Vagina (tissue), 2 donors: Measurements from ENCODE around the gene TNIP3. TPM values are rescaled to one million over a fixed set of nuclear protein-coding genes. Genes with fewer than 3 reads are reported as not detected.

Experiments
- DNase-seq, 2 donors: peaks; one replicate each; pipeline ENCODE4 v3.0.0-alpha.2; 2017; ENCODE audit errors: extremely low spot score in 2 of 2
- H3K27ac ChIP-seq: fragments of 200-600 bp; sonication (generic); one replicate; pipeline ENCODE4 v1.5.1; 2019
- H3K27me3 ChIP-seq: fragments of 200-600 bp; sonication (generic); one replicate; pipeline ENCODE4 v1.5.1; 2019
- H3K36me3 ChIP-seq, 2 donors: fragments of 200-600 bp; sonication (generic); one replicate each; pipeline ENCODE4 v1.5.1; 2017 to 2019
- H3K4me1 ChIP-seq: fragments of 200-600 bp; sonication (generic); one replicate; pipeline ENCODE4 v1.5.1; 2019
- H3K4me3 ChIP-seq, 2 donors: fragments of 200-600 bp; sonication (generic); 1 replicate in 1 of 2; 2 replicates in 1 of 2; pipeline ENCODE4 v1.5.1; 2016 to 2019
- H3K9me3 ChIP-seq: fragments of 200-600 bp; sonication (generic); one replicate; pipeline ENCODE4 v1.5.1; 2019
- POLR2A ChIP-seq, 2 donors: fragments of 450-650 bp; IDR thresholded peaks; one replicate each; pipeline ENCODE4 v1.6.1; 2017; ENCODE audit warnings: antibody characterized with exemption in 2 of 2, mild to moderate bottlenecking in 2 of 2, moderate library complexity in 2 of 2
- POLR2AphosphoS5 ChIP-seq, 2 donors: sonication (generic); formaldehyde crosslinking; IDR thresholded peaks; one replicate each; pipeline ENCODE4 v1.9.0; 2017; ENCODE audit warnings: antibody characterized with exemption in 2 of 2, mild to moderate bottlenecking in 2 of 2, low read depth in 1 of 2; ENCODE audit not compliant: insufficient read depth in 1 of 2
- intact Hi-C: fragments of 100-400 bp; cut with DNase I; formaldehyde crosslinking; loops from one replicate; pipeline ENCODE4 v1.15.1; 2023
- total RNA-seq: library from RNA; depleted of rRNA; stranded (reverse); fragments of >200 nt; gene quantifications from one replicate; pipeline ENCODE4 v1.2.3, GENCODE V29; 2016
- TF ChIP-seq, protein P1 (sequence below), 3 experiments: fragments of 450-650 bp in 2 of 3; fragments of 200-600 bp in 1 of 3; sonication (generic) in 1 of 3; IDR thresholded peaks; one replicate each; pipeline ENCODE4 v1.5.1; 2017 to 2019; ENCODE audit warnings: antibody characterized with exemption in 3 of 3, mild to moderate bottlenecking in 2 of 3, moderate library complexity in 2 of 3

TNIP3 gene
- total RNA-seq, 1 donor from 2014 or later = not detected

- Histone ChIP-seq H3K4me3 (no peak overlapping the region), H3K36me3 (no peaks in the 10 kb centered on the region), H3K4me1 (no peaks in the 10 kb centered on the region), H3K27ac (no peak overlapping the region), H3K9me3 (no peaks in the 10 kb centered on the region), H3K27me3 (no peaks in the 10 kb centered on the region)
- intact Hi-C loops = no loop called here
- TF ChIP-seq POLR2A (IDR thresholded peaks at IDR 0.05) (no peak), POLR2AphosphoS5 (IDR thresholded peaks at IDR 0.05; ENCODE audit: insufficient read depth in 1 of 2, low read depth in 1 of 2) (no peak)
- TF ChIP-seq, protein P1, sequence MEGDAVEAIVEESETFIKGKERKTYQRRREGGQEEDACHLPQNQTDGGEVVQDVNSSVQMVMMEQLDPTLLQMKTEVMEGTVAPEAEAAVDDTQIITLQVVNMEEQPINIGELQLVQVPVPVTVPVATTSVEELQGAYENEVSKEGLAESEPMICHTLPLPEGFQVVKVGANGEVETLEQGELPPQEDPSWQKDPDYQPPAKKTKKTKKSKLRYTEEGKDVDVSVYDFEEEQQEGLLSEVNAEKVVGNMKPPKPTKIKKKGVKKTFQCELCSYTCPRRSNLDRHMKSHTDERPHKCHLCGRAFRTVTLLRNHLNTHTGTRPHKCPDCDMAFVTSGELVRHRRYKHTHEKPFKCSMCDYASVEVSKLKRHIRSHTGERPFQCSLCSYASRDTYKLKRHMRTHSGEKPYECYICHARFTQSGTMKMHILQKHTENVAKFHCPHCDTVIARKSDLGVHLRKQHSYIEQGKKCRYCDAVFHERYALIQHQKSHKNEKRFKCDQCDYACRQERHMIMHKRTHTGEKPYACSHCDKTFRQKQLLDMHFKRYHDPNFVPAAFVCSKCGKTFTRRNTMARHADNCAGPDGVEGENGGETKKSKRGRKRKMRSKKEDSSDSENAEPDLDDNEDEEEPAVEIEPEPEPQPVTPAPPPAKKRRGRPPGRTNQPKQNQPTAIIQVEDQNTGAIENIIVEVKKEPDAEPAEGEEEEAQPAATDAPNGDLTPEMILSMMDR (IDR thresholded peaks at IDR 0.05) = no peak
- no peak for DNase-seq
Measured at GRCh38 chr4:121114756-121115155, 49.4 kb downstream of the TNIP3 start.

DNA sequence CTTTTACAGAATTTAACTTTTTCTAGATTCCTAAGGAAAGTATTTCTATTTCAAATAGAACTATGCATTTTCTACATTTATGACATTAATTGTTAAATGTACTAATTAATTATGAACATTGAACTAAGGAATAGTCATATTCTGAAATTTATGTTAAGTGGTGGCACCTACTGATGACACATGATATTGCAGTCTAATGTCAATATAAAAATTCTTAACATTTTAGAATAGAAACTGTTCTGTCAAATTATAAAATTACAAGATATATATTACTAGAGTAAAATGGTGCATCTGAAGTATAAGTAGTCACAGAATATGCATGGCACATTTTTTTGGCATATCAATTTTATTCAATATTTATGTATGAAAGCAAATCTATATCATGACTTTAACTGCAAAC, 51.6 kb downstream of the TNIP3 start:
- no peak for DNase-seq
- no peak overlapping the region for H3K27ac ChIP-seq
- H3K4me3 ChIP-seq = no peak overlapping the region
- H3K9me3 ChIP-seq = no peaks in the 10 kb centered on the region
- H3K27me3 ChIP-seq = no peaks in the 10 kb centered on the region
- no peaks in the 10 kb centered on the region for H3K4me1 ChIP-seq
- H3K36me3 ChIP-seq = no peaks in the 10 kb centered on the region
- intact Hi-C loops = no loop called here
- TF ChIP-seq, protein P1 (IDR thresholded peaks at IDR 0.05) = peak in 1 of 3 experiments; percentile 28
- TF ChIP-seq POLR2AphosphoS5 (IDR thresholded peaks at IDR 0.05; ENCODE audit: insufficient read depth in 1 of 2, low read depth in 1 of 2) = no peak

GRCh38 chr4:121108557-121108956, 55.6 kb downstream of the TNIP3 start:
- H3K9me3 ChIP-seq = no peaks in the 10 kb centered on the region
- no peak overlapping the region for H3K4me3 ChIP-seq
- no peaks in the 10 kb centered on the region for H3K36me3 ChIP-seq
- intact Hi-C loops = no loop called here
- no peak overlapping the region for H3K27ac ChIP-seq
- DNase-seq = no peak
- H3K4me1 ChIP-seq = no peaks in the 10 kb centered on the region
- TF ChIP-seq, protein P1 (IDR thresholded peaks at IDR 0.05) = no peak
- no peak for TF ChIP-seq POLR2AphosphoS5 (IDR thresholded peaks at IDR 0.05; ENCODE audit: insufficient read depth in 1 of 2, low read depth in 1 of 2)
- no peak for TF ChIP-seq POLR2A (IDR thresholded peaks at IDR 0.05)
- no peaks in the 10 kb centered on the region for H3K27me3 ChIP-seq

DNA sequence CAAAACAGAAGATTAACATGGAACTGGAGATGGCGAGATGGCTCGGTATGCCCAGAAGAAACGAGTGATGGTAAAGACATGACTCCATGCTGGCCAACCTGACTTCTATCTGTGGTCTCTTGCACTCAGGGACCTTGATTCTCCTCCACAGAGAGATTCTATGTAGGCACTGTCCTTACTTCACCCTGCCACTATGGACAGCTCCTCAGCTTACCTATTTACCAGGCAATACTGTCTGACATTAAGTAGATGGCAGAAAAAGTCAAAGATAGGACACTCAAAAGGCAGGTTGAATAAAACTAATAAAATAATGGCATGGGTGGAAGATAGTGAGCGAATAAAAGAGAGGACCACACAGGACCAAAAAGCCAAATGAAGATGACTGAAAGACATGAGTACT, 56.6 kb downstream of the TNIP3 start:
- Histone ChIP-seq H3K27ac (no peak overlapping the region), H3K36me3 (no peaks in the 10 kb centered on the region), H3K9me3 (no peaks in the 10 kb centered on the region), H3K4me3 (no peak overlapping the region), H3K27me3 (no peaks in the 10 kb centered on the region), H3K4me1 (no peaks in the 10 kb centered on the region)
- intact Hi-C loops = no loop called here
- DNase-seq = no peak
- TF ChIP-seq POLR2AphosphoS5 (IDR thresholded peaks at IDR 0.05; ENCODE audit: insufficient read depth in 1 of 2, low read depth in 1 of 2) (no peak), POLR2A (IDR thresholded peaks at IDR 0.05) (no peak)
- TF ChIP-seq, protein P1 (IDR thresholded peaks at IDR 0.05) = no peak

DNA sequence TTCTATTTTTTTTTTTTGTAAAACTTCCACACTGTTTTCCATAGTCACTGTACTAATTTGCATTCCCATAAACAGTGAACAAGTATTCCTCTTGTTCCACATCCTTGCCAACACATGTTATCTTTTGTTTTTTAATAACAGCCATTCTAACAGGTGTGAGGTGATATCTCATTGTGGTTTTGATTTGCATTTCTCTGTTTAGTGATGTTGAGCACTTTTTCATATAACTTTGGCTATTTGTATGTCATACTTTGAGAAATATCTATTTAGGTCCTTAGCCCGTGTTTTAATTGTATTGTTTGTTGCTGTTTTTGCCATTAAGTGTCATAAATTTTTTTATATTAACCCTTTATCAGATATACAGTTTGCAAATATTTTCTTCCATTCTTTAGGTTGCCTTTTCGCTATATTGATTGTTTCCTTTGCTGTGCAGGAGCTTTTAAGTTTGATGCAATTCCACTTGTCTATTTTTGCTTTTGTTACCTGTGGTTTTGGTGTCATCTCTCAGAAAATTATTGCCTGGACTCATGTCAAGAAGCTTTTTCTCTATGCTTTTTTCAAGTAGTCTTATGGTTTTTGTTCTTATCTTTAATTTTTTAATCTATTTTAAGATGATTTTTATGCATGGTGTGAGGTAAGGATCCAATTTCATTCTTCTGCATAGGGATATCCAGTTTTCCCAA, 63.9 kb downstream of the TNIP3 start:
- intact Hi-C loops = no loop called here

More for the DNA sequence above, 63.9 kb downstream of the TNIP3 start:
- Histone ChIP-seq H3K36me3 (no peaks in the 10 kb centered on the region), H3K27me3 (no peaks in the 10 kb centered on the region), H3K4me1 (no peaks in the 10 kb centered on the region), H3K9me3 (no peaks in the 10 kb centered on the region), H3K4me3 (no peak overlapping the region), H3K27ac (no peak overlapping the region)
- TF ChIP-seq POLR2A (IDR thresholded peaks at IDR 0.05) (no peak), POLR2AphosphoS5 (IDR thresholded peaks at IDR 0.05; ENCODE audit: insufficient read depth in 1 of 2, low read depth in 1 of 2) (no peak)
- TF ChIP-seq, protein P1 (IDR thresholded peaks at IDR 0.05) = no peak
- DNase-seq = no peak
